HepG2 (cell line): ENCODE data around the gene MYO7B. TPM values are rescaled to one million over a fixed set of nuclear protein-coding genes. Genes with fewer than 3 reads are reported as not detected.

Source experiments
- BCLAF1 ChIP-seq: fragments of 450-650 bp; IDR thresholded peaks from 2 replicates; pipeline ENCODE4 v1.6.1; 2017; ENCODE audit warnings: mild to moderate bottlenecking
- ELF3 ChIP-seq: IDR thresholded peaks from 2 replicates; pipeline ENCODE4 v1.6.1; 2016; ENCODE audit warnings: missing genetic modification reagents, missing compliant biosample characterization
- ERF ChIP-seq: IDR thresholded peaks from 2 replicates; pipeline ENCODE4 v1.6.1; 2018; ENCODE audit warnings: missing biosample characterization, missing genetic modification reagents
- GATAD2A ChIP-seq: IDR thresholded peaks from 2 replicates; pipeline ENCODE4 v1.6.1; 2016
- HES4 ChIP-seq: sonication (generic); formaldehyde crosslinking; IDR thresholded peaks from 2 replicates; pipeline ENCODE4 v1.9.0; 2021; ENCODE audit warnings: mild to moderate bottlenecking, missing genetic modification reagents, borderline replicate concordance
- IRF9 ChIP-seq: sonication (generic); formaldehyde crosslinking; IDR thresholded peaks from 2 replicates; pipeline ENCODE4 v1.8.0; 2022; ENCODE audit warnings: missing genetic modification reagents, mild to moderate bottlenecking, borderline replicate concordance
- KLF16 ChIP-seq, 2 experiments: sonication (generic) in 1 of 2; formaldehyde crosslinking in 1 of 2; IDR thresholded peaks; 2 replicates each; pipeline versions ENCODE4 v1.6.1 to v1.8.0; 2016 to 2023; ENCODE audit warnings: missing genetic modification reagents in 2 of 2, missing compliant biosample characterization in 1 of 2
- NFE2 ChIP-seq: sonication (generic); formaldehyde crosslinking; IDR thresholded peaks from 2 replicates; pipeline ENCODE4 v1.4.0; 2020; ENCODE audit warnings: missing genetic modification reagents
- NFE2L2 ChIP-seq: fragments of 150-350 bp; IDR thresholded peaks from 2 replicates; pipeline ENCODE4 v1.6.1; 2014; ENCODE audit warnings: low read length
- SIN3A ChIP-seq: IDR thresholded peaks from 2 replicates; pipeline ENCODE4 v1.6.1; 2011; ENCODE audit warnings: low read depth, mild to moderate bottlenecking, control low read depth, low read length, borderline replicate concordance
- SPEN ChIP-seq: sonication (generic); formaldehyde crosslinking; IDR thresholded peaks from 2 replicates; pipeline ENCODE4 v1.5.1; 2020; ENCODE audit warnings: low read depth, mild to moderate bottlenecking, missing genetic modification reagents
- TIGD3 ChIP-seq: sonication (generic); formaldehyde crosslinking; IDR thresholded peaks from 2 replicates; pipeline ENCODE4 v1.5.1; 2020; ENCODE audit warnings: mild to moderate bottlenecking, missing genetic modification reagents, borderline replicate concordance
- WIZ ChIP-seq: sonication (generic); formaldehyde crosslinking; IDR thresholded peaks from 2 replicates; pipeline ENCODE4 v1.5.1; 2020; ENCODE audit warnings: mild to moderate bottlenecking, missing genetic modification reagents
- ZNF180 ChIP-seq: sonication (generic); formaldehyde crosslinking; IDR thresholded peaks from 2 replicates; pipeline ENCODE4 v1.4.0; 2020; ENCODE audit warnings: low read depth, missing genetic modification reagents, borderline replicate concordance
- ZNF256 ChIP-seq: sonication (generic); formaldehyde crosslinking; conservative IDR thresholded peaks from 2 replicates; pipeline ENCODE4 v1.4.0; 2020; ENCODE audit warnings: missing genetic modification reagents
- ZNF333 ChIP-seq: sonication (generic); formaldehyde crosslinking; IDR thresholded peaks from 2 replicates; pipeline ENCODE4 v1.4.0; 2020; ENCODE audit warnings: mild to moderate bottlenecking, missing genetic modification reagents, borderline replicate concordance
- ZNF431 ChIP-seq: sonication (generic); formaldehyde crosslinking; IDR thresholded peaks from 2 replicates; pipeline ENCODE4 v1.9.0; 2022; ENCODE audit warnings: missing genetic modification reagents, low read depth, mild to moderate bottlenecking, borderline replicate concordance
- ZNF460 ChIP-seq: sonication (generic); formaldehyde crosslinking; IDR thresholded peaks from 2 replicates; pipeline ENCODE4 v1.5.1; 2020; ENCODE audit warnings: missing genetic modification reagents, mild to moderate bottlenecking, borderline replicate concordance
- ZNF7 ChIP-seq: IDR thresholded peaks from 2 replicates; pipeline ENCODE4 v1.6.1; 2016; ENCODE audit warnings: missing biosample characterization, missing genetic modification reagents
- ZNF709 ChIP-seq: sonication (generic); formaldehyde crosslinking; IDR thresholded peaks from 2 replicates; pipeline ENCODE4 v1.5.0; 2020; ENCODE audit warnings: mild to moderate bottlenecking, missing genetic modification reagents
- ZNF761 ChIP-seq: sonication (generic); formaldehyde crosslinking; conservative IDR thresholded peaks from 2 replicates; pipeline ENCODE4 v1.4.0; 2020; ENCODE audit warnings: mild to moderate bottlenecking, missing genetic modification reagents
- ZNF792 ChIP-seq: IDR thresholded peaks from 2 replicates; pipeline ENCODE4 v1.6.1; 2016
- polyA plus RNA-seq, 8 experiments: library from polyadenylated mRNA; depleted of rRNA in 3 of 8; stranded (reverse) in 7 of 8; unstranded in 1 of 8; fragments of >200 nt; fragmentation: Illumina TruSeq in 4 of 8; extraction: Trizol in 4 of 8; gene quantifications; 2 replicates each; pipeline versions ENCODE4 v1.2.1 to v1.2.3, GENCODE V29; 2011 to 2016; ENCODE audit warnings: low read depth in 4 of 8, missing spikeins in 1 of 8, mixed read lengths in 1 of 8; ENCODE audit not compliant: insufficient read depth in 1 of 8
- total RNA-seq, 5 experiments: library from RNA; depleted of rRNA; stranded (reverse); fragments of >200 nt; fragmentation: Illumina TruSeq; extraction: Trizol; gene quantifications; 2 replicates each; pipeline ENCODE4 v1.2.3, GENCODE V29; 2016; ENCODE audit warnings: low read depth in 1 of 5
- TF ChIP-seq, protein P1 (sequence below): sonication (generic); formaldehyde crosslinking; IDR thresholded peaks from 2 replicates; pipeline ENCODE4 v1.5.0; 2020; ENCODE audit warnings: missing genetic modification reagents

The MYO7B gene
- total and polyA plus RNA-seq, 2 of the 13 experiments (the other 11 are each of a cell fraction or from before 2014, with no cell fraction given) = not detected

DNA sequence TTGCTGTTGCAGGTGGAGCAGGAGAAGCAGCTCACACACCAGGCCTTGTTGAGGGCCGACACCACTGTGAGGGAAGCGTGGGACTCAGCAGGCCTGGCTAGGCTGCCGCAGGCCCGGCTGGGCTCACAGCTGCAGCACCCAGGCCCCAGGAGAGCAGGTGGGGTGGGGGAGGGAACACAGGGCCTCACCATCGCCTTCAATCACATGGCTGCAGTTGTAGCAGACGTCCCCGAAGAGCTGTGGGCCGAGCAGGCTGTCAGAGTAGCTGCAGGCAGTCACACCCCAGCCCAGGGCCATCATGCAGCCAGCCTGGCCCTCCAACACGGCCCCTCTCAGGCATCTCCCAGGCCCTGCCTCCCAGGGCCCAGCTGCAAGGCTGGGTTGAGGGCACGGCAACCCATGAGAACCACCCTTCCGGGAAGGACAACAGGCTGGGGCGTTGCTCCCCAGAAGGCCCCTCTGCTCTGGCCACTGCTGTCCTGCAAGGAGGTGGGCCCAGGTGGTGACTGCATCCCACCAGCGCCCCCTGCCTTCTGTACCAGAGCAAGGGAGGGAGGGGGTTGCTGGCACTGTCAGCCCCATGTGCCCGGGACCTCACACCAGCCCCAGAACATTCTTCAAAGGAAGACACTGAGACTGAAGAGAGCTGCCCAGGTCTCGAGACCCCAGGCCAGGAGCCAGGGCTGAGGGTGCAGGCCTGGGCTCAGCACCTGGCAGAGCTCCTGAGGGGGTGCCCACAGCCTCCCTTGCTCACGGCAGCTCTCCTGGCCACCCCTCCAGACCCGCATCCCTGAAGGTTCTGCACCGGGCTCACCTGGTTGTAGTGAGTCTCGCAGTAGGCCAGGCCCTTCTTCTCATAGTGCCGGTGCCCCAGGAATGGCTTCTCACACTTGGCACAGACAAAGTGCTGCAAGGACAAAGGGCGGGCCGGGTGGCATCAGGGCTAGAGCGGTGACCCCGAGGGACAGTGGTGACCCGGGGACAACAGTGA is 104.9 kb downstream of the MYO7B start (continued):
- TF ChIP-seq TIGD3 (CRISPR knock-in tag) (no peak), GATAD2A (no peak), ZNF256 (no peak), ZNF7 (CRISPR knock-in tag) (no peak), HES4 (no peak), SPEN (CRISPR knock-in tag) (peak; percentile 81), ZNF709 (CRISPR knock-in tag) (peak; percentile 79; the same call in 1 of the 2 replicates), IRF9 (CRISPR knock-in tag) (peak; percentile 7; the same call in 1 of the 2 replicates), ZNF180 (no peak), SIN3A (no peak), NFE2 (no peak), ZNF792 (CRISPR knock-in tag) (no peak), WIZ (no peak; the same call in 1 of the 2 replicates), ZNF333 (CRISPR knock-in tag) (no peak), KLF16 (CRISPR knock-in tag; IDR thresholded peaks at IDR 0.05) (no peak), ZNF431 (CRISPR knock-in tag) (no peak), ZNF460 (CRISPR knock-in tag) (no peak), NFE2L2 (no peak), ELF3 (CRISPR knock-in tag) (no peak), ZNF761 (no peak), BCLAF1 (no peak), ERF (CRISPR knock-in tag) (no peak; the same call in 1 of the 2 replicates)
- TF ChIP-seq, protein P1, sequence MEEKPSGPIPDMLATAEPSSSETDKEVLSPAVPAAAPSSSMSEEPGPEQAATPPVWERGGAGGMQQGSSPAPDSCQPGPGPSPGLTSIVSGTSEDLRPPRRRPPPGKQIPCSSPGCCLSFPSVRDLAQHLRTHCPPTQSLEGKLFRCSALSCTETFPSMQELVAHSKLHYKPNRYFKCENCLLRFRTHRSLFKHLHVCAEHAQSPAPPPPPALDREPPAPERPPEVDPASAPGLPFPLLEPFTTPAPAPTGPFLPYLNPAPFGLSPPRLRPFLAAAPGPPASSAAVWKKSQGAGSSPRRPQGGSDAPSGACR = no peak
